ENCODE data around the gene IRF9. TPM values are rescaled to one million over a fixed set of nuclear protein-coding genes. Genes with fewer than 3 reads are reported as not detected.
A peak's percentile ranks its signal among the peaks of the same experiment; 100 is the strongest.

Gene IRF9
- total RNA-seq, 2 donors from 2014 or later = 245 to 263 TPM

GRCh38 chr14:24146978-24147760 is 13.9 kb upstream of the IRF9 start, which contains the start of gene RNF31:
TSS of gene RNF31 (plus strand) at chr14:24147498. CDS start at chr14:24147699, 201 bp downstream.
- H3K4me3 Mint-ChIP-seq = peak within 1 kb of the TSS; percentile 93 to 99
- peak within 1 kb of the TSS; percentile 88 for H3K27ac Mint-ChIP-seq
- no peaks in the 10 kb centered on the region for H3K9me3 Mint-ChIP-seq
- no peaks in the 10 kb centered on the region for H3K27me3 Mint-ChIP-seq (ENCODE audit: low read depth)
- peak; percentile 98 to 99 for DNase-seq
- peaks cover 26 to 35% of the 10 kb centered on the region in 2 donors for H3K36me3 Mint-ChIP-seq (ENCODE audit: insufficient read depth in 2 of 2)
- H3K4me1 Mint-ChIP-seq (ENCODE audit: low read depth) = peaks cover 58% of the 10 kb centered on the region
- peak; percentile 87 to 88 for ATAC-seq (replicated peaks in 1 of 2)

GRCh38 chr14:24147761-24148428 is 13.2 kb upstream of the IRF9 start:
- Mint-ChIP-seq H3K27ac (peak overlapping the region; percentile 62), H3K27me3 (ENCODE audit: low read depth) (no peaks in the 10 kb centered on the region), H3K4me3 (peak overlapping the region; percentile 93 to 99), H3K9me3 (no peaks in the 10 kb centered on the region), H3K4me1 (ENCODE audit: low read depth) (peaks cover 51% of the 10 kb centered on the region), H3K36me3 (ENCODE audit: insufficient read depth in 2 of 2) (peaks cover 23 to 34% of the 10 kb centered on the region in 2 donors)
- ATAC-seq (replicated peaks in 1 of 2) (no peak), DNase-seq (no peak)

- H3K4me3 Mint-ChIP-seq = peak overlapping the region; percentile 75 to 99
- peaks cover 35% of the 10 kb centered on the region for H3K4me1 Mint-ChIP-seq (ENCODE audit: low read depth)
- H3K27ac Mint-ChIP-seq = peak overlapping the region; percentile 84
- H3K9me3 Mint-ChIP-seq = no peaks in the 10 kb centered on the region
- H3K36me3 Mint-ChIP-seq (ENCODE audit: insufficient read depth in 2 of 2) = peaks cover 17 to 26% of the 10 kb centered on the region in 2 donors
- DNase-seq (no peak), ATAC-seq (replicated peaks in 1 of 2) (no peak)
- no peaks in the 10 kb centered on the region for H3K27me3 Mint-ChIP-seq (ENCODE audit: low read depth)
Observed at GRCh38 chr14:24149302-24149969, 11.6 kb upstream of the IRF9 start.

GRCh38 chr14:24150061-24150460 is 11.0 kb upstream of the IRF9 start:
- peaks cover 20 to 23% of the 10 kb centered on the region in 2 donors for H3K36me3 Mint-ChIP-seq (ENCODE audit: insufficient read depth in 2 of 2)
- no peaks in the 10 kb centered on the region for H3K27me3 Mint-ChIP-seq (ENCODE audit: low read depth)
- no peak for ATAC-seq (replicated peaks in 1 of 2)
- no peaks in the 10 kb centered on the region for H3K9me3 Mint-ChIP-seq
- DNase-seq = no peak
- no peak overlapping the region for H3K4me3 Mint-ChIP-seq
- H3K4me1 Mint-ChIP-seq (ENCODE audit: low read depth) = peaks cover 29% of the 10 kb centered on the region
- no peak overlapping the region for H3K27ac Mint-ChIP-seq

GRCh38 chr14:24150567-24150966 is 10.5 kb upstream of the IRF9 start:
- DNase-seq (no peak), ATAC-seq (replicated peaks in 1 of 2) (no peak)
- peak overlapping the region; percentile 40 for H3K27ac Mint-ChIP-seq
- peaks cover 26% of the 10 kb centered on the region for H3K4me1 Mint-ChIP-seq (ENCODE audit: low read depth)
- H3K36me3 Mint-ChIP-seq (ENCODE audit: insufficient read depth in 2 of 2) = peaks cover 20 to 27% of the 10 kb centered on the region in 2 donors
- H3K27me3 Mint-ChIP-seq (ENCODE audit: low read depth) = no peaks in the 10 kb centered on the region
- no peak overlapping the region for H3K4me3 Mint-ChIP-seq
- no peaks in the 10 kb centered on the region for H3K9me3 Mint-ChIP-seq

GRCh38 chr14:24150993-24151392 is 10.1 kb upstream of the IRF9 start:
- Mint-ChIP-seq H3K4me3 (no peak overlapping the region), H3K4me1 (ENCODE audit: low read depth) (peaks cover 23% of the 10 kb centered on the region), H3K27ac (peak overlapping the region; percentile 40), H3K36me3 (ENCODE audit: insufficient read depth in 2 of 2) (peaks cover 20 to 29% of the 10 kb centered on the region in 2 donors), H3K9me3 (no peaks in the 10 kb centered on the region), H3K27me3 (ENCODE audit: low read depth) (no peaks in the 10 kb centered on the region)
- ATAC-seq (replicated peaks in 1 of 2) (no peak), DNase-seq (no peak)

- Mint-ChIP-seq H3K27me3 (ENCODE audit: low read depth) (no peaks in the 10 kb centered on the region), H3K4me1 (ENCODE audit: low read depth) (peaks cover 23% of the 10 kb centered on the region), H3K4me3 (no peak overlapping the region), H3K27ac (peak overlapping the region; percentile 79), H3K36me3 (ENCODE audit: insufficient read depth in 2 of 2) (peaks cover 20 to 27% of the 10 kb centered on the region in 2 donors), H3K9me3 (no peaks in the 10 kb centered on the region)
- ATAC-seq (replicated peaks in 1 of 2) (no peak), DNase-seq (no peak)
Observed at GRCh38 chr14:24151404-24152080, 9.5 kb upstream of the IRF9 start.

GRCh38 chr14:24155100-24155499 is 6.0 kb upstream of the IRF9 start:
- Mint-ChIP-seq H3K4me1 (ENCODE audit: low read depth) (peaks cover 9% of the 10 kb centered on the region), H3K27me3 (ENCODE audit: low read depth) (no peaks in the 10 kb centered on the region), H3K36me3 (ENCODE audit: insufficient read depth in 2 of 2) (peaks cover 17 to 19% of the 10 kb centered on the region in 2 donors), H3K9me3 (no peaks in the 10 kb centered on the region), H3K27ac (no peak overlapping the region), H3K4me3 (no peak overlapping the region)
- no peak for ATAC-seq (replicated peaks in 1 of 2)
- no peak for DNase-seq

- no peak overlapping the region for H3K4me3 Mint-ChIP-seq
Observed at GRCh38 chr14:24156840-24157239, 4.2 kb upstream of the IRF9 start.

GRCh38 chr14:24157331-24157730 is 3.7 kb upstream of the IRF9 start:
- no peaks in the 10 kb centered on the region for H3K27me3 Mint-ChIP-seq (ENCODE audit: low read depth)
- H3K9me3 Mint-ChIP-seq = no peaks in the 10 kb centered on the region
- no peak overlapping the region for H3K27ac Mint-ChIP-seq
- peaks cover 18% of the 10 kb centered on the region in 2 donors for H3K36me3 Mint-ChIP-seq (ENCODE audit: insufficient read depth in 2 of 2)
- DNase-seq (no peak), ATAC-seq (replicated peaks in 1 of 2) (no peak)
- H3K4me1 Mint-ChIP-seq (ENCODE audit: low read depth) = peaks cover 25% of the 10 kb centered on the region
- H3K4me3 Mint-ChIP-seq = no peak overlapping the region

More at GRCh38 chr14:24156840-24157239, 4.2 kb upstream of the IRF9 start:
- DNase-seq (no peak), ATAC-seq (replicated peaks in 1 of 2) (no peak)
- Mint-ChIP-seq H3K4me1 (ENCODE audit: low read depth) (peaks cover 20% of the 10 kb centered on the region), H3K36me3 (ENCODE audit: insufficient read depth in 2 of 2) (peaks cover 14% of the 10 kb centered on the region in 2 donors), H3K27ac (peak overlapping the region; percentile 7), H3K27me3 (ENCODE audit: low read depth) (no peaks in the 10 kb centered on the region), H3K9me3 (no peaks in the 10 kb centered on the region)

GRCh38 chr14:24159777-24160498 is 1.1 kb upstream of the IRF9 start:
- H3K9me3 Mint-ChIP-seq = no peaks in the 10 kb centered on the region
- H3K36me3 Mint-ChIP-seq (ENCODE audit: insufficient read depth in 2 of 2) = peaks cover 24 to 37% of the 10 kb centered on the region in 2 donors
- peak overlapping the region; percentile 97 for H3K27ac Mint-ChIP-seq
- H3K27me3 Mint-ChIP-seq (ENCODE audit: low read depth) = no peaks in the 10 kb centered on the region
- H3K4me3 Mint-ChIP-seq = no peak overlapping the region
- peaks cover 48% of the 10 kb centered on the region for H3K4me1 Mint-ChIP-seq (ENCODE audit: low read depth)
- ATAC-seq (replicated peaks in 1 of 2) = no peak
- DNase-seq = no peak

GRCh38 chr14:24160499-24160849 is 591 bp upstream of the IRF9 start:
- ATAC-seq (replicated peaks in 1 of 2) (no peak), DNase-seq (no peak)
- H3K27me3 Mint-ChIP-seq (ENCODE audit: low read depth) = no peaks in the 10 kb centered on the region
- peaks cover 23 to 41% of the 10 kb centered on the region in 2 donors for H3K36me3 Mint-ChIP-seq (ENCODE audit: insufficient read depth in 2 of 2)
- no peaks in the 10 kb centered on the region for H3K9me3 Mint-ChIP-seq
- peaks cover 52% of the 10 kb centered on the region for H3K4me1 Mint-ChIP-seq (ENCODE audit: low read depth)
- peak overlapping the region; percentile 97 for H3K27ac Mint-ChIP-seq
- H3K4me3 Mint-ChIP-seq = peak overlapping the region in 1 of 2 donors; percentile 86

All from activated T-cell treated with anti-CD3 and anti-CD28 coated beads, Interleukin-2, amount 50 U/mL, for 72 hours (primary cell).